IMR-90 (cell line): Measurements from ENCODE around the gene SPAG16.

Source experiments
- RAD21 ChIP-seq: IDR thresholded peaks from 2 replicates; pipeline ENCODE4 v1.6.1; 2012; ENCODE audit warnings: low read length, improper control_type of control experiment
- RCOR1 ChIP-seq: IDR thresholded peaks from 2 replicates; pipeline ENCODE4 v1.6.1; 2012; ENCODE audit warnings: mild to moderate bottlenecking, low read length, improper control_type of control experiment; ENCODE audit not compliant: insufficient replicate concordance
- SMC3 ChIP-seq: fragments of 150-350 bp; IDR thresholded peaks from 2 replicates; pipeline ENCODE4 v1.6.1; 2016; ENCODE audit warnings: low read depth, mild to moderate bottlenecking, antibody characterized with exemption, low read length, moderate library complexity
- USF2 ChIP-seq: fragments of 150-350 bp; IDR thresholded peaks from 2 replicates; pipeline ENCODE4 v1.6.1; 2017; ENCODE audit warnings: mild to moderate bottlenecking, antibody characterized with exemption, low read length, low read depth
- TF ChIP-seq, protein P1 (sequence below): conservative IDR thresholded peaks from 2 replicates; pipeline ENCODE4 v1.5.1; 2012; ENCODE audit warnings: mild to moderate bottlenecking, low read depth, low read length, improper control_type of control experiment

DNA sequence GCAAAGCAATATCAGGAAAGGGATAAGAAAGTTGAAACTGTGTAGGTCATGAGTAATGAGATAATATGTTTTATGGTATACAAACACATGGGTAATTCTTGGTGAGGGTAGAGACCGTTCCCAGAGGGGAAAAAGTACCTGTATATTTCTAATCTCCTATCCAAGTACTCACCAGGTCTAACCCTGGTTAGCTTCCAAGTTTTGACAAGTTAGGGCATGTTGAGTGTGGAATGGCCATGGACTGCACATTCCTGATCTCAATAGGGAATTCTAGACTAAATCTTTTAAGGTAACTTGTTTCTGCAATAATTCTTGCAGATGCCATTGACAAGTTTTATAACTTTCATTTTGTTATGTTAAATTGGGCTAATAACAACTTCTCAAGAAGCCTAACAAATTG is 216.6 kb downstream of the SPAG16 start:
- TF ChIP-seq USF2 = no peak
- TF ChIP-seq, protein P1, sequence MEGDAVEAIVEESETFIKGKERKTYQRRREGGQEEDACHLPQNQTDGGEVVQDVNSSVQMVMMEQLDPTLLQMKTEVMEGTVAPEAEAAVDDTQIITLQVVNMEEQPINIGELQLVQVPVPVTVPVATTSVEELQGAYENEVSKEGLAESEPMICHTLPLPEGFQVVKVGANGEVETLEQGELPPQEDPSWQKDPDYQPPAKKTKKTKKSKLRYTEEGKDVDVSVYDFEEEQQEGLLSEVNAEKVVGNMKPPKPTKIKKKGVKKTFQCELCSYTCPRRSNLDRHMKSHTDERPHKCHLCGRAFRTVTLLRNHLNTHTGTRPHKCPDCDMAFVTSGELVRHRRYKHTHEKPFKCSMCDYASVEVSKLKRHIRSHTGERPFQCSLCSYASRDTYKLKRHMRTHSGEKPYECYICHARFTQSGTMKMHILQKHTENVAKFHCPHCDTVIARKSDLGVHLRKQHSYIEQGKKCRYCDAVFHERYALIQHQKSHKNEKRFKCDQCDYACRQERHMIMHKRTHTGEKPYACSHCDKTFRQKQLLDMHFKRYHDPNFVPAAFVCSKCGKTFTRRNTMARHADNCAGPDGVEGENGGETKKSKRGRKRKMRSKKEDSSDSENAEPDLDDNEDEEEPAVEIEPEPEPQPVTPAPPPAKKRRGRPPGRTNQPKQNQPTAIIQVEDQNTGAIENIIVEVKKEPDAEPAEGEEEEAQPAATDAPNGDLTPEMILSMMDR = no peak
- TF ChIP-seq SMC3 = no peak
- TF ChIP-seq RAD21 = no peak
- no peak for TF ChIP-seq RCOR1
